ENCODE results near the gene DSG4.
"Not testable (repeated sequence)": the region's sequence is repeated elsewhere in the genome, so short reads cannot be mapped to it uniquely, and the experiment has no call there.

The DSG4 gene, protein sequence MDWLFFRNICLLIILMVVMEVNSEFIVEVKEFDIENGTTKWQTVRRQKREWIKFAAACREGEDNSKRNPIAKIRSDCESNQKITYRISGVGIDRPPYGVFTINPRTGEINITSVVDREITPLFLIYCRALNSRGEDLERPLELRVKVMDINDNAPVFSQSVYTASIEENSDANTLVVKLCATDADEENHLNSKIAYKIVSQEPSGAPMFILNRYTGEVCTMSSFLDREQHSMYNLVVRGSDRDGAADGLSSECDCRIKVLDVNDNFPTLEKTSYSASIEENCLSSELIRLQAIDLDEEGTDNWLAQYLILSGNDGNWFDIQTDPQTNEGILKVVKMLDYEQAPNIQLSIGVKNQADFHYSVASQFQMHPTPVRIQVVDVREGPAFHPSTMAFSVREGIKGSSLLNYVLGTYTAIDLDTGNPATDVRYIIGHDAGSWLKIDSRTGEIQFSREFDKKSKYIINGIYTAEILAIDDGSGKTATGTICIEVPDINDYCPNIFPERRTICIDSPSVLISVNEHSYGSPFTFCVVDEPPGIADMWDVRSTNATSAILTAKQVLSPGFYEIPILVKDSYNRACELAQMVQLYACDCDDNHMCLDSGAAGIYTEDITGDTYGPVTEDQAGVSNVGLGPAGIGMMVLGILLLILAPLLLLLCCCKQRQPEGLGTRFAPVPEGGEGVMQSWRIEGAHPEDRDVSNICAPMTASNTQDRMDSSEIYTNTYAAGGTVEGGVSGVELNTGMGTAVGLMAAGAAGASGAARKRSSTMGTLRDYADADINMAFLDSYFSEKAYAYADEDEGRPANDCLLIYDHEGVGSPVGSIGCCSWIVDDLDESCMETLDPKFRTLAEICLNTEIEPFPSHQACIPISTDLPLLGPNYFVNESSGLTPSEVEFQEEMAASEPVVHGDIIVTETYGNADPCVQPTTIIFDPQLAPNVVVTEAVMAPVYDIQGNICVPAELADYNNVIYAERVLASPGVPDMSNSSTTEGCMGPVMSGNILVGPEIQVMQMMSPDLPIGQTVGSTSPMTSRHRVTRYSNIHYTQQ

DNA sequence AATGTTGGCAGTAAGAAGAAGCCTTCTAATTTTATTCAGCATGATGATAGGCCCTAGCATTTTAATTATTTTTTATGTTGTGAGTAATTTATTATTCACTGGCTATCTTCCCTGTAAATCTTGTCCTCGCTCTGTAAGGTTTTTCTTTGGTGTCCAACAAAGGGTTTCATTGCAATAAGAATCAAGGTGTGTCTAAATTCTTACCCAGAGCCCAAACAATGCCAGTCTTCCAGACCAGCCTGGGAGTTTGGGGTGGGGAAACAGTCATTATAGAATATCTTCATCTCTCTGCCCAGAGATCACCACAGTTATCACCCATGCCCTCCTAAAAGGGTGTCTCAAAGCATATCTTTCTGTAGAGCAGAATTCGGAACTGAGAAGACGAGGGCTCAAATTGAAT lies at the start of gene DSG4:
Gene DSG4, plus strand, starts transcription at position 301 of the 400 bp plus-strand sequence. CDS start 135 bp downstream, outside the sequence.
- DNase-seq (ENCODE audit: low spot score) = no peak

GRCh38 chr18:31329787-31330438 lies 46.7 kb upstream of the DSG4 start:
- DNase-seq (ENCODE audit: low spot score) = no peak

DNA sequence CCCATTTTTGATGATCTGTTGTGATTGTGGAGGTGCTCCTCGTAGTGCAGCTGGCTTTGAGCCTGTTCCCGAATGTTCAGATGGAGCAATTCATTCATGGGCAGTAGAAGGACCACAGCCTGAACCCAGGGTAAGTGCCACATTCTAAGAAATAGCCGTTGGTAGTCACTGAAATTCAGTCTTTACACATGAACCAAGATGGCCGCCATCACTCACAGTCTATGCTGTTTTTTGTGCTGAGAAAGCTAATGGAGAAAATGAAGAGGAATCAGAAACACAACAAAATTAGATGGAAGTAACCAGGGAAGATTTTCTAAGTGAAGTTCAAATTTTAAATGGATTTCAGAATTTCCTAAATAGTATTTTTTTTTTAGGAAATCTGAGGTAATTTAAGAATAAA lies 33.1 kb upstream of the DSG4 start:
- no peak for DNase-seq (ENCODE audit: low spot score)

DNA sequence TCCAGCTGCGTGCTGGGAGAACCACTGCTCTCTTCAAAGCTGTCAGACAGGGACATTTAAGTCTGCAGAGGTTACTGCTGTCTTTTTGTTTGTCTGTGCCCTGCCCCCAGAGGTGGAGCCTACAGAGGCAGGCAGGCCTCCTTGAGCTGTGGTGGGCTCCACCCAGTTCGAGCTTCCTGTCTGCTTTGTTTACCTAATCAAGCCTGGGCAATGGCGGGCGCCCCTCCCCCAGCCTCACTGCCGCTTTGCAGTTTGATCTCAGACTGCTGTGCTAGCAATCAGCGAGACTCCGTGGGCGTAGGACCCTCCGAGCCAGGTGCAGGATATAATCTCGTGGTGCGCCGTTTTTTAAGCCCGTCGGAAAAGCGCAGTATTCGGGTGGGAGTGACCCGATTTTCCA lies 23.2 kb upstream of the DSG4 start:
- DNase-seq (ENCODE audit: low spot score) = not testable (repeated sequence)

- no peak for DNase-seq (ENCODE audit: low spot score)
These were observed 21.6 kb upstream of the DSG4 start for GRCh38 chr18:31354990-31355389.

GRCh38 chr18:31356025-31356424 lies 20.6 kb upstream of the DSG4 start:
- DNase-seq (ENCODE audit: low spot score) = no peak

DNA sequence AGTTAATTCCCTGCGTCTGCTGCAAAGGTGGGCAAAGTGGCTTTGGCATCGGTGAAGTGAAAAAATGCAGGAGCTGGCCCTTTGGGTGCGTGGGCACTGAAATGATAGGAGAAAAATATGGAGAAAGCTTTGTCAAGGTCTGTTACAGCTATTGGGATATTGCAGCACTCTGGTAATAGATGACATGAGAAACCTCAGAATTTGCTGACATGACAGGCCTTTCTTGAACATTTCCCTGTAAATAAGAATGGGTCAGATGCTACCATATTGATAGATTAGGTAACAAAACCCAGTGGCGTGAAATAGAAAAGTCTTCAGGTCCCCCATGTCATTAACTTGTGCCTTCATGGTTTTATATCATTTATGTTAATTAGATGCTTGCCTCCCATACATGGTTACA lies 12.4 kb upstream of the DSG4 start:
- no peak for DNase-seq (ENCODE audit: low spot score)

- no peak for DNase-seq (ENCODE audit: low spot score)
These were observed 7.1 kb upstream of the DSG4 start for GRCh38 chr18:31369478-31369877.

DNA sequence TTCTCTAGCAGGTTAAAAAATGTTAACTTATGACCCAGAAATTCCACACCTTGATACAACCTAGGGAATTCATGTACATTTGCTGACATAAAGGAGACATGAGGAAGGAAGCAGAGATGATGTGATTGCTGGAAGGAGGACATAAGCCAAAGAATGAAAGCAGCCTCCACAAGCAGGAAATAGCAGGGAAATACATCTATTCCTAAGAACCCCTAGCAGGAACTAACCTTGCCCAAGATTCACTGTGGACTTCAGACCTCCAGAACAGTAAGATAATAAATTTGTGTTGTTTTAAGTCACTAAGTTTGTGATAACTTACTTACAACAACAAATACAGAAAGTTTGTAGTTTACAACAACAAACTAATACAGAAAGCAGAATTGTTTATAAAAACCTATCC lies 4.6 kb upstream of the DSG4 start:
- DNase-seq (ENCODE audit: low spot score) = no peak

DNA sequence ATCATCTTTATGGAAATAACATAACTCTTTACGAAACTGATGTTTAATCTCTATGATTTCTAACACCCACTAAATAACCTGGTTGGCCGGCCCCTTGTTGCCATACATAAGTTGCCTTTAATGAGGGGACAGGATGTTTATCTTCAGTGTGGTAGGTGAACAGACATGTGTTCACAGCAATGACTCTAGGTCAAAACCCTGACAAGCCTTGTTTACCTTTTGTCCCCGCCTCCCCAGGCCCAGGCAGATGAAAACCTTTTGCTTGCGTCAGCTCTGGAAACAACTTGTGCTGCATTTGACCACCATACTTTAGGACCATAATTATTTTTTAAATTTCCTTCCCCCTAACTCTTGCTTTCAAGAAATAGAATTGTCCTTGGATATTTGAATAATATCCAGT lies 2.9 kb upstream of the DSG4 start:
- no peak for DNase-seq (ENCODE audit: low spot score)

GRCh38 chr18:31380912-31381311 lies 4.3 kb downstream of the DSG4 start:
- DNase-seq (ENCODE audit: low spot score) = no peak

- DNase-seq (ENCODE audit: low spot score) = no peak
These were observed 5.5 kb downstream of the DSG4 start for GRCh38 chr18:31382107-31382506.

DNA sequence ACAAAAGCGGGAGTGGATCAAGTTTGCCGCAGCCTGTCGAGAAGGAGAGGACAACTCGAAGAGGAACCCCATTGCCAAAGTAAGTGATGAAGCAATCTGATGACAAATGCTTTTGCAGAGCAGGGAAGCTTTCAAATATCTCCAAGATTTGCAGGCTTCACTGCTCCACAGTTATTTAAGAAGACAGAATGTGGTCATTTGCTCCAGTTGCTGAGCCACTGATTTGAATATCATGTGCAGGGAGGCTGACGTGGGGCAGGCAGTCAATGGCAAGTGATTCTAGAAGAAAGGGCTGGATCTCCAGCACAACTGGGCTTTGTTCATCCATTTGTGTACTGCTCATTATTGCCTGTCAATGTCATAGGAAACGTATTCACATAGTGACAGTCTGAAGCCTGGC lies 10.2 kb downstream of the DSG4 start:
- no peak for DNase-seq (ENCODE audit: low spot score)

DNA sequence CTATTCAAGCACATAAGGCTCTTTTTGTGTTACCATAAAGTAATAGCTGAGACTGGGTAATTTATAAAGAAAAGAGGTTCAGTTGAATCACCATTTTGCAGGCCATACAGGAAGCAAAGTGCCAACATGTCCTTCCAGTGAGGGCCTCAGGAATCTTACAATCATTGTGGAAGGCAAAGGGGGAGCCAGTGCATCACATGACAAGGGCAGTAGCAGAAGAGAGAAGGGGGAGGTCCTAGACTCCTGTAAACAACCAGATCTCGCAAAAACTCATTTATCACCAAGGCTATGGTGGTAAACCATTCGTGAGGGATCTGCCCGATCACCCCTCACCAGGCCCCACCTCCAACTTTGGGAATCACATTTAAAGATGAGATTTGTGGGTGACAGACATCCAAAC lies 16.7 kb downstream of the DSG4 start:
- DNase-seq (ENCODE audit: low spot score) = no peak

GRCh38 chr18:31396796-31397612 lies 20.4 kb downstream of the DSG4 start:
- no peak for DNase-seq (ENCODE audit: low spot score)

- no peak for DNase-seq (ENCODE audit: low spot score)
These were observed 21.6 kb downstream of the DSG4 start for GRCh38 chr18:31398191-31398590.

- DNase-seq (ENCODE audit: low spot score) = no peak
These were observed 22.9 kb downstream of the DSG4 start for GRCh38 chr18:31399306-31400032.

GRCh38 chr18:31401156-31402025 lies 24.8 kb downstream of the DSG4 start:
- DNase-seq (ENCODE audit: low spot score) = no peak

DNA sequence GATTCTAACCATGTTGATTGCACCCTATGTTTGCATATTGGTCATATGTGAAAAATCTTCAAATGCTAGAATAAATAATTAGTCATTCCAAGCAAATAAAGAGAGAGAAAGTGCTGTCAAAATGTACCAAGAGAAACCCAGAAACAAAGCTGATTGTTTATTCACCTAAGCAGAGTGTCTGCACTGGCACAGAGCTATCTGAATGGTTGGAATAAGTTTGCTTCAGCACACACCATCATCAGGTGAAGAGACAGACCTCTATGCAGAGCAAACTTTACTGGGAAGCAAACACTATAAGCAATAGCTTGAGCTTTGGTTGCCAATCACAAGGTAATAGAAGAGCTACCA lies 25.4 kb downstream of the DSG4 start:
- DNase-seq (ENCODE audit: low spot score) = no peak

GRCh38 chr18:31403409-31403808 lies 26.8 kb downstream of the DSG4 start:
- no peak for DNase-seq (ENCODE audit: low spot score)
